ENCODE results near the gene VEGFB.
"Not testable (repeated sequence)": the region's sequence is repeated elsewhere in the genome, so short reads cannot be mapped to it uniquely, and the experiment has no call there.

VEGFB gene

GRCh38 chr11:64232182-64232966, 2.0 kb upstream of the VEGFB start:
- no peak for DNase-seq

GRCh38 chr11:64232967-64233315, 1.4 kb upstream of the VEGFB start:
- no peak for DNase-seq

- DNase-seq, result peak; percentile 45
Observed at GRCh38 chr11:64234647-64235379, 429 bp downstream of the VEGFB start.

GRCh38 chr11:64235437-64236161, 1.2 kb downstream of the VEGFB start:
- no peak for DNase-seq

- DNase-seq, result no peak
Observed at GRCh38 chr11:64237484-64237951, 3.1 kb downstream of the VEGFB start.

GRCh38 chr11:64238076-64238475, 3.7 kb downstream of the VEGFB start:
- no peak for DNase-seq

- DNase-seq, result no peak
Observed at GRCh38 chr11:64238999-64239398, 4.6 kb downstream of the VEGFB start.

GRCh38 chr11:64239662-64240434, 5.5 kb downstream of the VEGFB start:
- peak; percentile 81 for DNase-seq

- peak; percentile 99 for DNase-seq
Observed at GRCh38 chr11:64240435-64241240, 6.3 kb downstream of the VEGFB start, which contains the start of gene FKBP2. TSS of gene FKBP2 (plus strand) at chr11:64241095. CDS start at chr11:64242388, 1,293 bp downstream.

GRCh38 chr11:64241241-64241490, 6.8 kb downstream of the VEGFB start:
- no peak for DNase-seq

- peak; percentile 99 for DNase-seq
Observed at GRCh38 chr11:64241491-64242374, 7.3 kb downstream of the VEGFB start.

GRCh38 chr11:64243236-64243854, 9.0 kb downstream of the VEGFB start:
- DNase-seq, result no peak

GRCh38 chr11:64244107-64244506, 9.7 kb downstream of the VEGFB start:
- no peak for DNase-seq

GRCh38 chr11:64244966-64245365, 10.6 kb downstream of the VEGFB start:
- no peak for DNase-seq

GRCh38 chr11:64245401-64245796, 11.0 kb downstream of the VEGFB start:
- DNase-seq, result peak; percentile 60

- DNase-seq, result peak; percentile 73
Observed at GRCh38 chr11:64245797-64246620, 11.6 kb downstream of the VEGFB start.

GRCh38 chr11:64246621-64246870, 12.2 kb downstream of the VEGFB start:
- DNase-seq, result not testable (repeated sequence)

- DNase-seq, result peak; percentile 78
Observed at GRCh38 chr11:64246871-64247728, 12.7 kb downstream of the VEGFB start, which contains the start of gene PPP1R14B. TSS of gene PPP1R14B (minus strand) at chr11:64246943. CDS start at chr11:64246673, 270 bp downstream.

Measured in CD4-positive, alpha-beta T cell treated with Interferon gamma for 1 hour (primary cell).